Measurements from ENCODE around the gene ICOSLG.

ICOSLG gene

DNA sequence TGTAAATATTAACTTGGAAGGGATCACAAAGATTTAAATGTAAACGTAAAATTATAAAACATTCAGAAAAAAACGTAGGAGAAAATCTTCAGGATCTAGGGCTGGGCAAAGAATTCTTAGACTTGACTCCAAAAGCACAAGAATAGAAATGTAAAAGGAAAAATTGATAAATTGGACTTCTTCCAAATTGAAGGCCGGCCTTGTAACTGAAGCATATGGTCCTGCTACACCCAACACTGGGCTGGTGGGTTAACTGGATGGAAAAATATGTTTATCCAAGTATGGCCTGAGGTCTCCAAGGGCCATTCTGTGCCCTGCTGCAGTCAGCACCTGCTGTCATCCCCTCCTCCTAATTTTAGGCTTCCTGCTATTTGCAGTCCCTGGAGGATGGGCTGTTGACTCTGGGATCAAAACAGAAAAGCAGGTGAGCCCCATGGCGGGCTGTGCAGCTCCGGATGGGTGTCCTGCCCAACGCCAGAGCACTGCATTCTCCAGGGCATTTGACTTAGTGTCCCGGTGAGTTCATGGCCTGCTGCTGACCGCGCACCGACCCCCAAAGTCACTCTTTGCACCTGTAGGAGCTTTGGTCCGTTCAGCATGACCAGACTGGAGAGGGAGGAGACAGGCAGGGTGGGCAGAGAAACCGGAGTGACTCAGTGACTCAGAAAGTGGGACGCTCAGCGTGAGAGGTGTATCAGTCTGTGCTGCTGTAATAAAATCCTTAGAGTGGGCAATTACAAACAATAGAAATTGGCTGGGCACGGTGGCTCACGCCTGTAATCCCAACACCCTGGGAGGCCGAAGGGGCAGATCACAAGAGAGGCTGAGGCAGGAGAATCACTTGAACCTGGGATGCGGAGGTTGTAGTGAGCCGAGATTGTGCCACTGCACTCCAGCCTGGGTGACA is 38.9 kb upstream of the ICOSLG start:
- Histone ChIP-seq H3K27me3 (replicated peaks; ENCODE audit: control insufficient read depth, insufficient read depth, low read length) (no peaks in the 10 kb centered on the region), H3K36me3 (ENCODE audit: control insufficient read depth, insufficient read depth, low read length) (no peaks in the 10 kb centered on the region), H3K4me3 (replicated peaks; ENCODE audit: low read depth, low read length) (no peak overlapping the region)
- DNase-seq (ENCODE audit: extremely low read depth, insufficient read length), result no peak
- TF ChIP-seq, protein P1, sequence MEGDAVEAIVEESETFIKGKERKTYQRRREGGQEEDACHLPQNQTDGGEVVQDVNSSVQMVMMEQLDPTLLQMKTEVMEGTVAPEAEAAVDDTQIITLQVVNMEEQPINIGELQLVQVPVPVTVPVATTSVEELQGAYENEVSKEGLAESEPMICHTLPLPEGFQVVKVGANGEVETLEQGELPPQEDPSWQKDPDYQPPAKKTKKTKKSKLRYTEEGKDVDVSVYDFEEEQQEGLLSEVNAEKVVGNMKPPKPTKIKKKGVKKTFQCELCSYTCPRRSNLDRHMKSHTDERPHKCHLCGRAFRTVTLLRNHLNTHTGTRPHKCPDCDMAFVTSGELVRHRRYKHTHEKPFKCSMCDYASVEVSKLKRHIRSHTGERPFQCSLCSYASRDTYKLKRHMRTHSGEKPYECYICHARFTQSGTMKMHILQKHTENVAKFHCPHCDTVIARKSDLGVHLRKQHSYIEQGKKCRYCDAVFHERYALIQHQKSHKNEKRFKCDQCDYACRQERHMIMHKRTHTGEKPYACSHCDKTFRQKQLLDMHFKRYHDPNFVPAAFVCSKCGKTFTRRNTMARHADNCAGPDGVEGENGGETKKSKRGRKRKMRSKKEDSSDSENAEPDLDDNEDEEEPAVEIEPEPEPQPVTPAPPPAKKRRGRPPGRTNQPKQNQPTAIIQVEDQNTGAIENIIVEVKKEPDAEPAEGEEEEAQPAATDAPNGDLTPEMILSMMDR (IDR thresholded peaks at IDR 0.05; ENCODE audit: insufficient read depth, low read length, poor library complexity, severe bottlenecking), result no peak

DNA sequence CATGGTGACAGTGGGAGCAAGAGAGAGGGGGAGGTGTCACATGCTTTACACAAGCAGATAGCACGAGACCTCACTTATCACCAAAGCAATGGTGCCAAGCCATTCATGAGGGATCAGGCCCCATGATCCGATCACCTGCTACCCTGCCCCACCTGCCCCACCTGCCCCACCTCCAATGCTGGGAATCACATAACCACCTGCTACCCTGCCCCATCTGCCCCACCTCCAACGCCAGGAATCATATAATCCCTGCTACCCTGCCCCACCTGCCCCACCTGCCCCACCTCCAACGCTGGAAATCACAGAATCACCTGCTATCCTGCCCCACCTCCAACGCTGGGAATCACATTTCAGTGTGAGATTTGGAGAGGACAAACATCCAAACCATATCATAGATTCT is 34.3 kb upstream of the ICOSLG start:
- H3K27me3 ChIP-seq (replicated peaks; ENCODE audit: control insufficient read depth, insufficient read depth, low read length), result no peaks in the 10 kb centered on the region; the same call in 1 of the 2 replicates
- no peaks in the 10 kb centered on the region for H3K36me3 ChIP-seq (ENCODE audit: control insufficient read depth, insufficient read depth, low read length)
- TF ChIP-seq, protein P1 (IDR thresholded peaks at IDR 0.05; ENCODE audit: insufficient read depth, low read length, poor library complexity, severe bottlenecking), result no peak
- DNase-seq (ENCODE audit: extremely low read depth, insufficient read length), result no peak
- no peak overlapping the region for H3K4me3 ChIP-seq (replicated peaks; ENCODE audit: low read depth, low read length)

DNA sequence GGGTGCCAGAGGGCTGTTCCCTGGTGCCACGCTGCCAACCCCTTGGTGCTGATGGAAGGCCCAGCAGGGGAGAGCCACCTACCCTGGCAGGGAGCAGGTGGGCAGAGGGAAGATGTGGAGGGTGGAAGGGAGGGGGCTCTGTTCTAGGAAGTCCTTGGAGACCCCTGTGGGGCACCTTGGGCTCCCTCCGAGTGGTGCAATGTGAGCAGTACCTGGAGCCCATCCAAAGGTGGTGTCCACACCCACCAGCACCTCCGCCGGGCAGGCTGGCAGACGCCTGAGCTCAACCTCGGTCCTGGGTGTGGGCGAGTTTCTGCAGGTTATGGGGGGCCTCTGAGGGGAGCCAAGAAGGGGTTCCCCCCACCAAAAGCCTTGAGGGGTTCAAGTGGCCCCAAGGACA is 32.3 kb upstream of the ICOSLG start:
- H3K36me3 ChIP-seq (ENCODE audit: control insufficient read depth, insufficient read depth, low read length), result no peaks in the 10 kb centered on the region
- TF ChIP-seq, protein P1 (IDR thresholded peaks at IDR 0.05; ENCODE audit: insufficient read depth, low read length, poor library complexity, severe bottlenecking), result no peak
- H3K4me3 ChIP-seq (replicated peaks; ENCODE audit: low read depth, low read length), result no peak overlapping the region
- no peak for DNase-seq (ENCODE audit: extremely low read depth, insufficient read length)
- H3K27me3 ChIP-seq (replicated peaks; ENCODE audit: control insufficient read depth, insufficient read depth, low read length), result no peaks in the 10 kb centered on the region; the same call in 1 of the 2 replicates

DNA sequence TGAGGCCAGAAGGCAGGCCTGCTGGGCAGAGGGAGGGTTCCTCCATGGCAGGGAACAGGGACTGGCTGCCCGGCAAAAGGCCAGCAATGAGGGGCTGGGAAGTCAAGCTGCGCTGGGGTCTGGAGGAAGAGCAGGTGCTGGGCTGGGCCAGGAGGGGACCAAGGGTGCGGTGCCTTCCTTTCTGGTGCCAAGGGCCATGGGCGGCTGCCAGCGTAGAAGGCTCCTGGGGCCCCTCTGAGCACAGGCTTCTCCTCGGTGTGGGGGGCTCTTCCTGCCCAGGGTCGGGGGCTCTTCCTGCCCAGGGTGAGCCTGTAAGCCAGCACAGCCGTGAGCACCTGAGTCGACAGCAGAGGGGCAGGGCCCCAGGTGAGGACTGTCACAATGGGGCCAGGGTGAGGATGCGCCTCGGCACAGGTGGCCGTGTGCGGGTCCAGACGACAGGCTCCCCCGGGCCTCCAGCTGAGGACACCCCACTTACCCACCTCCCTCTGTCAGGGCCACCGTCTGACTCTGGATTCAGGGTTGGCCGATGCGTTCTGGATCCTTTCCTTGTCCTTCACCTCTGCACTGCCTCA is 31.6 kb upstream of the ICOSLG start:
- DNase-seq (ENCODE audit: extremely low read depth, insufficient read length), result no peak
- TF ChIP-seq, protein P1 (IDR thresholded peaks at IDR 0.05; ENCODE audit: insufficient read depth, low read length, poor library complexity, severe bottlenecking), result no peak
- H3K36me3 ChIP-seq (ENCODE audit: control insufficient read depth, insufficient read depth, low read length), result no peaks in the 10 kb centered on the region
- H3K4me3 ChIP-seq (replicated peaks; ENCODE audit: low read depth, low read length), result no peak overlapping the region
- H3K27me3 ChIP-seq (replicated peaks; ENCODE audit: control insufficient read depth, insufficient read depth, low read length), result no peaks in the 10 kb centered on the region; the same call in 1 of the 2 replicates

DNA sequence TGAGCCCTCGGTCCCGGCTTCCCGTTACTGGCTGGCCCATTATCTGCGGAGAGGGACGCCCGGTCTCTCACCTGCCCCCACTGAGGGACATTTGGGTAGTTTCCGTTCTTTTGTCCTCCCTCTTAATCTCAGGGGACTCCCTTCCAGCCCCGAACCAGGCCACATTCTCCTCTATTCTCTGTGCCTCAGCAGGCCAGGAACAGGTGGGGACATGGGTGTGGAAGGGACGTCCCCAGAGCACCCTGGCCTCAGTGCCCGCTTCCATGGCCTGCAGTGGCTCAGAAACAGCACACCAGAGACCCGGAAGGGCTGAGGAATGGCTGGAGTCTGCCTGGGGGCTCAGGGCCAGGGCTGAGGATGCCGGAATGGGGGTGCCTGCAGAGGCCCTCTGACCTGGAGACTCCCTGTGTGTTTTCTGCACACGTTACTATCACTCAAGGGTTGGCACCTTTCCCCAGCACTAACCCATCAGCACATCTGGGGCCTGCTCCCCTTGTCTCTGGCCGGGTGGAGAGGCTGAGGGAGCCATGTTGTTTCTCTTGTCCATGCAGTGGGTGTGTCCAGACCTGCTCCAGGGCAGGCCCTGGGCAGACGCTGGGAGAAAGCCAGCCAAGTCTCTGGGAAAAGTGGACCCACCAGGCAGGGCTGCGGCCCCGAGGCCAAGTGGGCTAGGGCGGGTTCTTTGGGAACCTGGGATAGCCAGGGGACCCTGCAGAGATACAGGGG is 31.0 kb upstream of the ICOSLG start:
- TF ChIP-seq, protein P1 (IDR thresholded peaks at IDR 0.05; ENCODE audit: insufficient read depth, low read length, poor library complexity, severe bottlenecking), result no peak
- no peak for DNase-seq (ENCODE audit: extremely low read depth, insufficient read length)
- no peaks in the 10 kb centered on the region for H3K36me3 ChIP-seq (ENCODE audit: control insufficient read depth, insufficient read depth, low read length)
- H3K27me3 ChIP-seq (replicated peaks; ENCODE audit: control insufficient read depth, insufficient read depth, low read length), result no peaks in the 10 kb centered on the region; the same call in 1 of the 2 replicates
- no peak overlapping the region for H3K4me3 ChIP-seq (replicated peaks; ENCODE audit: low read depth, low read length)
